ENCODE measurements around the gene COX19.

- TF ChIP-seq, protein P1, sequence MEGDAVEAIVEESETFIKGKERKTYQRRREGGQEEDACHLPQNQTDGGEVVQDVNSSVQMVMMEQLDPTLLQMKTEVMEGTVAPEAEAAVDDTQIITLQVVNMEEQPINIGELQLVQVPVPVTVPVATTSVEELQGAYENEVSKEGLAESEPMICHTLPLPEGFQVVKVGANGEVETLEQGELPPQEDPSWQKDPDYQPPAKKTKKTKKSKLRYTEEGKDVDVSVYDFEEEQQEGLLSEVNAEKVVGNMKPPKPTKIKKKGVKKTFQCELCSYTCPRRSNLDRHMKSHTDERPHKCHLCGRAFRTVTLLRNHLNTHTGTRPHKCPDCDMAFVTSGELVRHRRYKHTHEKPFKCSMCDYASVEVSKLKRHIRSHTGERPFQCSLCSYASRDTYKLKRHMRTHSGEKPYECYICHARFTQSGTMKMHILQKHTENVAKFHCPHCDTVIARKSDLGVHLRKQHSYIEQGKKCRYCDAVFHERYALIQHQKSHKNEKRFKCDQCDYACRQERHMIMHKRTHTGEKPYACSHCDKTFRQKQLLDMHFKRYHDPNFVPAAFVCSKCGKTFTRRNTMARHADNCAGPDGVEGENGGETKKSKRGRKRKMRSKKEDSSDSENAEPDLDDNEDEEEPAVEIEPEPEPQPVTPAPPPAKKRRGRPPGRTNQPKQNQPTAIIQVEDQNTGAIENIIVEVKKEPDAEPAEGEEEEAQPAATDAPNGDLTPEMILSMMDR (IDR thresholded peaks at IDR 0.05): no peak
- TF ChIP-seq EP300 (IDR thresholded peaks at IDR 0.05) (no peak), POLR2A (IDR thresholded peaks at IDR 0.05) (no peak)
These were observed 47.6 kb upstream of the COX19 start for GRCh38 chr7:1022801-1023465.
